ENCODE measurements around the gene CNST.
"Not testable (repeated sequence)": the region's sequence is repeated elsewhere in the genome, so short reads cannot be mapped to it uniquely, and the experiment has no call there.

CNST gene

DNA sequence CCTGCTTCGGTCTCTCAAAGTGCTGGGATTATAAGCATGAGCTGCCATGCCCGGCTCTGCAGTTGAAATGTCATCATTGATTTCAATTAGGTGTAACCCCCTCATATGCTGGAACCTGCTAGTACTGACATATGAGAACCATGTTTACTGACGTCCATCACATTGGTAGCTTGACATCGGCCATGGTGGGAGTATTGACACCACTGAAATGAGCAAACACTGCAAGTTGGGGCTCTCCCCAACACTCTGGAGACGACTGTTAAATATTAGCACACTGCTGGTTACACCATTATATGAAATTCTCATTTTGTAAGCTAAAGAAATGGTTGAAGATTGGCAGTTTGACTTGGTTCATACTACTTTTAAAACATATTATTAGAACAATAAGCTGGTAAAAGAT, 63.7 kb downstream of the CNST start:
- DNase-seq, result no peak

- no peak for DNase-seq
Measured at GRCh38 chr1:246631426-246631825, 65.2 kb downstream of the CNST start.

- no peak for DNase-seq
Measured at GRCh38 chr1:246632281-246633168, 66.3 kb downstream of the CNST start.

DNA sequence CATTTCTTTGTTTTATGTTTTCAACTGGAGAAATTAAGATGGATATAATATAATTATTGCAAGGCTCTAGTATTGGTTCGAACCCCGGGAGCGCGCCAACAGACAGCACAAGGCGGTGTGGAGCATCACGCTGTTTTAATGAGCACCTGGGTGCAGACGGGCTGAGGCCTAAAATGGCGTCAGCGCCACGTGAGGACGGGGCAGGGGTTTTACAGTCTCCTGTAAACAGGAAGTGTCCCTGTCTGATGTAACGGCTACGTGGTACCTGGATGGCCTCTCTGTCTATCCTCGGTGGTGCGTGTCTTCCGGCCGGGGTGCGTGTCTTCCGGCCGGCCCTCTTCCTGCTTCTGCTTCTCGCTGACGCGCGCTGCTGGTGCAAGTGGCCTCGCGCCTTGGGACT, 68.4 kb downstream of the CNST start:
- not testable (repeated sequence) for DNase-seq

DNA sequence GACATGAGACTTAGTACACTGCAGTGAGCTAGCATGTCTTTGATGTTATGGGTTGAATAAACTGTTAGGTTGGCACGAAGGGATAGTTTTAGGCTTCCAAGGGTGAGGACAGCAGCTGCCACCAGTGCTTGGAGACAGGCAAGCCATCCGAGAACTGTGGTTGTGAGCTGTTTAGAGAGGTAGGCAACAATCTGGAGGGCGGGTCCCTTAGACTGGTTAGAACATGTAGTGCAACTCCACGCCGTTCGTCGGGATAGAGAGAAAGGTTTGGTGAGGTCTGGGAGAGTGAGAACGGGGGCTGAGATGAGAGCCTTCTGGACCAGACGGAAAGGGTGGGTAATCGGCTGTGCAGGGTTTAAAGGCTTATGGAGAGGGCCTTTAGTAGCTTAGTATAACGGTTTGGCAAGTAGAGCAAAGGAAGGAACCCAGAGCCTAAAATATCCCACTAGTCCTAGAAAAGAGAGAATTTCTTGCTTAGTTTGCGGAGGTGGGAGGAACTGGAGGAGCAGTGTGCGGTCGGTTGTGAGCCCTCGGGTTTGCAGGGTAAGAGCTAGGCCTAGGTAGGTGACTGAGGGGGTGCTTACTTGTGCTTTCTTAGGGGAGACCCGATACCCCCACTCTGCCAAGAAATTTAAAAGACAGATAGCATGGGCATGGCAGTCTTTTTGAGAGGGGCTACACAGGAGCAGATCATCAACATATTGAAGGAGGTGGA, 72.8 kb downstream of the CNST start:
- DNase-seq, result no peak

GRCh38 chr1:246639732-246640131, 73.5 kb downstream of the CNST start:
- DNase-seq, result no peak

DNA sequence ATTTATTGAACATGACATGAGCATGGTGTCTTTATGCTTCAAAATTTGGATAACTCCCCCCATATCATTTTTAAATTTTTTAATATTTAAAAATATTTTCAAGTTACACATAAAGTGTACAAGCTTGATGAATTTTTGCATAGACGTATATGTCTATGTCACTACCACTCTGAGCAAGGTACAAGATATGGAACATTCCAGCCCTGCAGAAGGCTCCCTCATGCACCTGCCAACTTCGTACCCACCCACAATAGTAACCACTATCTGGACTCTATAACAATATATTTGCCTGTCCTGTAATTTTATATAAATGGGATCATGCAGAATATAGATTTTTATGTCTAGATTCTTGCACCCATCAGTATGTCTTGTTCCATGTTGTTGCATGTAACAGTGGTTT, 74.5 kb downstream of the CNST start:
- no peak for DNase-seq

DNA sequence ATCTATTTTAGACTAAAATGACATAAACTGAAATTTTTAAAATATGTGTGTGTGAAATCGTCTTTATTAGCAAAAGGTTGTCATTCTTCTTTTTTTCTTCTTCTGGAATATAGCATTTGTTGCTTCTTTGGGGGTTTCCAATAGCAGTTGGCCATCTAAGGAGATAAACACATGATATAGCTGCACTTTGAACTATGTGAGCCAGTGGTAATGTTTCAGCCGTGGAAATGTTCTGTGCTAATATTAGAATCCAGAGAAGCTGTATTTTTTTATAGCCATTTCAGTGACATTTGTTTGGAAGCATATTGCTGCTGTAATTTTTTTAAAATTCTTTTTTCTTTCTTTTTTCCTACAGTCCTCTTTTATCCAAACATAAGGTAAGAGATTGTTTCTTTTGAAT, 75.1 kb downstream of the CNST start:
- DNase-seq, result no peak

DNA sequence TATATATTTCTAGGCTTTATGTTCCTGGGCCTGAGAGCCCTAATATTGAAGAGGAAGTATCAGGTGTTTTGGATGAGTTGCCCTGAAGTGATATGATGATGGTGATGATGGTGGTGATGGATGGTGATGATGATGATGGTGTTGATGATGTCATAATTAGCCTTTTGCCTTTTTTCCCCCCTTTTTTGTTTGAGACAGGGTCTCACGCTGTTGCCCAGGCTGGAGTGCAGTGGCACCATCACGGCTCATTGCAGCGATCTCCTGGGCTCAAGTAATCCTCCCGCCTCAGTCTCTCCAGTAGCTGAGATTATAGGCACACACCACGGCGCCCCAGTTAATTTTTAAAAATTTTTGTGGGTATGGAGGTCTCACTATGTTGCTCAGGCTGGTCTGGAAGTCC, 76.5 kb downstream of the CNST start:
- no peak for DNase-seq

GRCh38 chr1:246647113-246647512, 80.9 kb downstream of the CNST start:
- DNase-seq, result no peak

DNA sequence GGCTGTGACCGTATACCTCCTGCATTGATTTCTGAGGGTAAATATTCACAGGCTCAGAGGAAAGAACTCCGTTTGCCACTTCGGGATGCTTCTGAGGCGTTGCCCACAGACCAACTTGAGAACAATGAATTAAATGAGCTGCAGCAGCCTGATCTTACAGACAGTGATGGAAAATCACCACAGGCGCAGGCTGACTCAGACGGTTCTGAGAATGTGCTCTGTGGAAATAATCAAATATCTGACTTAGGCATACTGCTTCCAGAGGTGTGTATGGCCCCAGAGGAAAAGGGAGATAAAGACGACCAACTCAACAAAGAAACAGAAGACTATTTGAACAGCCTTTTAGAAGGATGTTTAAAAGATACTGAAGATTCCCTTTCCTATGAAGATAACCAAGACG, 81.3 kb downstream of the CNST start:
- no peak for DNase-seq

DNA sequence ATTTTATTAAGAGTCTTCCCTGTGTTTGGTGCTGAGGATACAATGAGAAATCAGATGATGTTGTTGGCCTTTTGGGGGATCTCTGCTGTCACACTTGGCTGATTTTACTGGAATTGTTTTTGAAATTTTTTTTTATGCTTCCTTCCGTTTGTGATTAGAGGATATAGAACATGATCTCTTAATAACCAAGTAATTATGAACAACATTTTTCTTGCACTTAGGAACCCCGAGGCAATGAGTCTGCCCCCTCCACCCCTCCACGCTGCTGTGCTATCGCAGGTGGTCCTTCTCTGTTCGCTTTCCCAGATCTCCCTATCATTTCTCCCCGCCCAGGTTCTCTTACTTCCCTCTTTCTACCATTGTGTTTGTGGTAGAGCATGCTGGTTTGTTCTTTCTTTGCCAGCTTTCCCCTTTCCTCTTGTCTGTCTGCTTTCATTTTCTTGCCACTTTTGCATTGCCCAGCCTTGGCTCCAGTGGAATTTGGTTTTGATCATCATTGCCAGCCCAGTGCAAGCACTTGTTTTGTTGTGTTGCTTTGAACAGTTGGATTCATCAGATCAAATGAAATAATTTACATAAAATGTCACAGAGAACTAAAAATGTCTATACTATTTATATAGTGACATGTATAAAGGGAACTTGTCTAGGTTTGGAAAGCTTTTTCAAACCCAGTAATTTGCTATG, 84.9 kb downstream of the CNST start:
- DNase-seq, result no peak

GRCh38 chr1:246658567-246658966, 92.3 kb downstream of the CNST start:
- DNase-seq, result no peak

DNA sequence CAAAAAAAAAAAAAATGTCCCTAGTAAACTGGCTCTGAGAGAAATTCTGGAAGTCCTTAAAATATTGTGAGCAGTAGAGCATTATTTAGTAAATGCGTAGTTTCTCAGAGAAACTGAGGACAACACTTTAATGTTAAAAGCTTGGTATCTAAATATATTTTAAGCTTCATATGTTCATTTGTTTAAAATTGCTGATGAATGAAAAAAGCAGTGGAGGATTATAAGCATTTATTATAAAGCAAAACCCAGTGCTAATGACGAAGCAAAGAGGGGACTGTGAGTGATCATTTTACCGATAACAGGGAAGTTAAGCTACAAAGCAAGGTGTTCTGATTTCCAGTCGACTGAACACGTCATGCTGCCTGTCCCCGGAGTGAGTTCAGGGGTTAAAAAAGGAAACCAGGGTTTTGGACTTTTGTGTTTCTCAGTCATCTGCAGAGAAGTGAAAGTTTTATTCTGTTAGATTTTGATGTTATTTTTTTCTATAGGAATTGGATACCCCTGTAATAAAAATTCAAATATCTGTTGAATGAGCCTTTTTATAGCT, 93.4 kb downstream of the CNST start:
- DNase-seq, result no peak

DNA sequence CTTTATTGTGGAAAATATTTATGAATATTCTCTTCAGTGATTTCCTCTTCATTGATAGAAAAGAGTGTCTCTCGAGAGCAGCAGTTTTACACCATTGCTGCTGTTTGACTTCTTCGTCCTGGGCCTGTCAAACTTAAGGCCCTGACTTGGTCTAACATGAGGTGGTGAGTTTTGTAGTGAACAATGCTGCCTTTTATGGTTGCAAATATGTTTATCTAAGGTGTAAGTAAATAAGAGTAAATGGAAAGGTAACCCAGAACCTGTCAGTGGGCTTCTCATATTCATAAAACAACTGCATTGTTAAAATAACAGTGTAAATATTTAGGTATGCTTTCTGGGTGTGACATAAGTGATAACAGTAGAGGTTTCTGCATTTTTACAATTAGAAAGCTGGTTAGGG, 95.2 kb downstream of the CNST start:
- no peak for DNase-seq

- no peak for DNase-seq
Measured at GRCh38 chr1:246667773-246668172, 101.5 kb downstream of the CNST start.

DNA sequence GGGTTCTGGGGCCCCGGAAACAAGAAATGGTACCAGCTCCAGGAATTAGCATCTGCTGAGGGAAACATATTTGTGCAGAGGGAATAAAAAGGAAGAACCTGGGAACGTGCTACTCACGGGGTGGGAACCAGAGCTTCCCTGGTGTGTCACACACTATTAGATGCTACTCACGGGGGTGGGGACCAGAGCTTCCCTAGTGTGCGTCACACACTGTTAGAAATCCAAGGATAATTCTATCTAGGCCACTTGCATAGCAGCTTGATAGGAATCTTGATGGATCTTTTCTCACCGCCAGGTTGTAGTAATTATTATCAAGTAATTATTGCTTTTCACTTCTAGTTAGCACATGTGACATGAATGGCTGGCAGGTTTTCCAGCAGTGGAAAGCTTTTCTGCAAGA, 103.4 kb downstream of the CNST start:
- DNase-seq, result no peak

DNA sequence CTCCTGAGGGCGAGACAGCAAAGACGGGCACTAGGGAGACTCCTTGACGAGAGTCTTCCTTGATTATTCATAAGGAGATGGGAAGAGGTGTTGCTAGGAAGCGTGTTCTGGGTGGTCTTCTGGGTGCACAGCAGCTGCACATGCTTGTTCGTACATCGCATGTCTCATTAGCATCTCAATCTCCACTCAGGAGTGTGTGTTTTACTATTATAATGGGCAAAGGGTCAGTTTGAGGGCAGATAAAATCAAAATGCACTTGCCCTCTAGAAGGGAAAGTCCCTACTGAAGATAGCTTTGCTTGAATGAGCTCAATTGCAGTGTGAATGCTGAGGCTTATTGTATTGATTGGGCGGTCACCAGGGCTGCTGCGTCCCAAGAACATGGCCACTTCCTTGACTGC, 107.8 kb downstream of the CNST start:
- no peak for DNase-seq

DNA sequence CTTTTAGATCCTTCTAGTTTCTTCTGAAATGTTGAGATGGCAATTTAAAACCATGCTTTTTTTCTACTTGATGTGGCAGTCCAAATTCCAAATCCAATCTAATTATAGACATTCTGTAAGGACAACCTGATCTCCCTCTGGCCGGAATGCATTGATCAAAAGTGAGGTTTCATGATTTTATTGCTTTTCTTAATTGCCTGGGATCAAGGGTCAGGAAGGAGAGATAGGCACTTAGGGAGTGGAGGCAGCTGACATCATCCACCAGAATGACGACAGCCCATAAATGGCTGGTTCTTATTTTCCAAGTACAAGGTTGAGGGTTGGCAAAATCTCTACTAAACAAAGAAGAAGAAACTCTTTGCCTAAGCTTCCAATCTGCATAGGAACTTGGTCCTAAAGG, 111.6 kb downstream of the CNST start:
- no peak for DNase-seq

DNA sequence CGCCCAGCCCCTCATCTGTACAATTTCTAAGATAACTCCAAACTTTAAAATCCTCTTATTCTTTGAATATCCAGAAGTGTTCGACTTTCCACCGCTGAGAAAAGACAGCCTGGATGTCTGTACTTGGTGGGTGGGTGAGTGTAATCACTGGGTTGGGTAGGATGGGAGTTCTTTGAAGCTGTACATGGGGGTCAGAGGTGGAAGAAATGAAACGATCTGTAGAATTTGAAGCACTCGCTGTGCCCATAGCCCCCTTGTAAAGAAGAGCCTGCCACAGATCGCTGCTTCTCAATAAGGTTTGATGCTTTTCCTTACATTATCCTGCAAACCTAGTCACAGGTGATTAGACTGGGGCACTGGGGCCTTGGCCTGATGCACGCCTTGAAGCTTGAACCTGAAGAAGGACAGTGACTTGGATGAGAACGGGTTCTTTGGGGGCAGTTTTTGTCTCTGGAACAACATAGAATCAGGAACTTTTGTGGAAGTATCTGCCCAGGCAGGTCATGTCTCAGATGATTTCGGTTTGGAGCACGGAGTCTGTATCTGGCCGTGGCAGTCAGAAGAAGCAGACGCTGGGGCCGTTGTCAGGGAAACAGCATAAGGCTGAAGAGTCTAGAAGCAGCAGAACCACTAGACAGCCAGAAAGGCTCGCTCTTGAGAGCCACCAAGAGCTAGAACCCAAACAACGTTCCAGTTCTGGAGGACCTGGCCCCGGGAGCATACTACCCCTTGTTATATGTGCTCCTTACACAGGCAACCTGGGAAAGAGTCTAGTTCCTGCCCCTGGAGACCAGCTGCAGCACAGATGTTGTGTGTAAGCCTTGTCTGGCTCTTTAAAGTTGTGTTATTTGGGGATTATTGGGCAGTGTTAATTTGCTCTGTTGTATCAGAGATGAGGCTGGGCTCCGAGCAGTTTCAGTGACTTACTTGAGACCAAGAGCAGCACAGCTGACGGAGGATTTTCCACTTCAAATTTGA, 112.8 kb downstream of the CNST start:
- DNase-seq, result no peak

GRCh38 chr1:246679794-246680177, 113.5 kb downstream of the CNST start:
- no peak for DNase-seq

GRCh38 chr1:246680190-246680589, 113.9 kb downstream of the CNST start:
- no peak for DNase-seq

All from activated effector memory CD4-positive, alpha-beta T cell treated with Interleukin-2 at 50 U/mL for 16 hours (primary cell).